ENCODE results near the gene SPTBN1.

Gene SPTBN1

DNA sequence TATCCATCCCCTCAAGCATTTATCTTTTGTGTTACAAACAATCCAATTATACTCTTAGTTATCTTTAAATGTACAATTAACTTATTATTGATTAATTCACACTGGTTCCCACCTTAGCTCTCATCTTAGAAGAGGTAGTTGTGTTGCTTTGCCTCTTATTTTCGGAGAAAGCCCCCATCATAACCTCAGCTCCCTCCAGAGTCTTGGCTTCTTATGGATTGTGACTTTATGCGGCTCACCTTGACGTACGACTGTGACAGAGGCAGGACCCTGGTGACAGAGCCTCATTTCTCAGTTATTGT, 132.9 kb downstream of the SPTBN1 start:
- no peak for TF ChIP-seq GATA2 (IDR thresholded peaks at IDR 0.05; ENCODE audit: low read depth, low read length)
- TF ChIP-seq GATA3 (IDR thresholded peaks at IDR 0.05; ENCODE audit: low read depth, low read length): no peak

DNA sequence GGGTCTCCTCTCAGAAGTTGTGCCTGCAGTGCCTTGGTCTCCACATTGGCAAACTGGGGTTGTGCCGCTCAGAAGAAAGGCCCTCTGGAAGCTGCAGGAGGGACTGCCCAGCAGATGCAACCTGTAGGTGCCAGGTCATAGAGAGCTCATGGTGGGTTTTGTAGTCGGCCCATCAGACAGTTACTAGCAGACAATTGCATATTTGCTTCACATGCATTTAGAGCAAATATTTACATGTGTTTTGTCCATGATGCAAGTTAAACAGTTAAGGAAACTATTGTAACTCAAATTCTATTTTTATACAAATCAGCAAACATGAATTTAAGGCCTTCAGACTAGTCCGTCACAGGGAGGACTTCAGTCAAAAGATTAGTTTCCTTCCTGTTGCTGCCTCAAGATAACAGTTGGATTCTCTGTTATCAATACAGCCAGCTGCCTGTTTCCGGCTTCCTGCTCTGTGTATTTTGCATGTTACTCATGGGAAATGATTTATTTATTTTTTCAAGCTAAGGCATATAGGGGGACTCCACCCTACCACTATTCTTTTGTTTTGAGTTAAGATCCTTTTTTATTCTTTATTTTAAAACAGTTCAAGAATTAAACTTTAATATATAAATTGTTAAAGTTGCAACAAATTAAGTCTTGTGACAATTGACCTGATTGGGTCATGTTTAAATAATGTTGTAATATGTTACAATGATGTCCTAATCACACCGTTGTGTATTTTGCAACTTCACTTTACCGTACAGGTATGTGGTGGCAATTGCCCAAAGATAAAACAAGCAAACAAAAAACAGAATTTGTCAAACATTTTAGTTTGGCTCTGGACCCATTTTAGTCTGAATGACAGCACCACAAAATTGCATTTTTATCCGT, 133.5 kb downstream of the SPTBN1 start:
- TF ChIP-seq GATA3 (IDR thresholded peaks at IDR 0.05; ENCODE audit: low read depth, low read length): no peak
- TF ChIP-seq GATA2 (IDR thresholded peaks at IDR 0.05; ENCODE audit: low read depth, low read length): peak; percentile 40; the same call in 1 of the 2 replicates

- no peak for TF ChIP-seq GATA3 (IDR thresholded peaks at IDR 0.05; ENCODE audit: low read depth, low read length)
- no peak for TF ChIP-seq GATA2 (IDR thresholded peaks at IDR 0.05; ENCODE audit: low read depth, low read length)
Observed at GRCh38 chr2:54590216-54591120, 134.3 kb downstream of the SPTBN1 start.

- TF ChIP-seq GATA3 (IDR thresholded peaks at IDR 0.05; ENCODE audit: low read depth, low read length): no peak
- no peak for TF ChIP-seq GATA2 (IDR thresholded peaks at IDR 0.05; ENCODE audit: low read depth, low read length)
Observed at GRCh38 chr2:54591551-54591950, 135.4 kb downstream of the SPTBN1 start.

DNA sequence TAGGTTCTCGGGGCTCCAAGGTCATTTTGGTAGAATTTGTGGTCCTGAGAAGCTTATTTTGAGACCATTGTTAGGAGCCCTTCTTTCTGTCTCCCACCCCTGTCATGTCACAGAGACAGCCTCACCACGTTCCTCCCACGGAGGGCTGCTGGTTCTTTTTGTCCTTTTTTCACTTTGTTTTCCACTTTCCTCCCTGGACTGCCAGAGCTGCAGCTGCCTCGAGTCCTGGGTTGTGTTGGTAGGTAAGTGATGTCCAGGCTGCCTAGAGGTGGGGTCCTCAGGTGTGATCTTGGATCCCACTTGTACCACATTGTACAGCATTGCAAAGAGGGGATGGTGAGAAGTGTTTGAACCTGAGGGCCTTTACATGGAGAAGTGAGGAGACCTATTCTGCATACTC, 137.1 kb downstream of the SPTBN1 start:
- no peak for TF ChIP-seq GATA3 (IDR thresholded peaks at IDR 0.05; ENCODE audit: low read depth, low read length)

GRCh38 chr2:54594048-54594447, 137.9 kb downstream of the SPTBN1 start:
- TF ChIP-seq GATA3 (IDR thresholded peaks at IDR 0.05; ENCODE audit: low read depth, low read length) (no peak), GATA2 (IDR thresholded peaks at IDR 0.05; ENCODE audit: low read depth, low read length) (no peak)

DNA sequence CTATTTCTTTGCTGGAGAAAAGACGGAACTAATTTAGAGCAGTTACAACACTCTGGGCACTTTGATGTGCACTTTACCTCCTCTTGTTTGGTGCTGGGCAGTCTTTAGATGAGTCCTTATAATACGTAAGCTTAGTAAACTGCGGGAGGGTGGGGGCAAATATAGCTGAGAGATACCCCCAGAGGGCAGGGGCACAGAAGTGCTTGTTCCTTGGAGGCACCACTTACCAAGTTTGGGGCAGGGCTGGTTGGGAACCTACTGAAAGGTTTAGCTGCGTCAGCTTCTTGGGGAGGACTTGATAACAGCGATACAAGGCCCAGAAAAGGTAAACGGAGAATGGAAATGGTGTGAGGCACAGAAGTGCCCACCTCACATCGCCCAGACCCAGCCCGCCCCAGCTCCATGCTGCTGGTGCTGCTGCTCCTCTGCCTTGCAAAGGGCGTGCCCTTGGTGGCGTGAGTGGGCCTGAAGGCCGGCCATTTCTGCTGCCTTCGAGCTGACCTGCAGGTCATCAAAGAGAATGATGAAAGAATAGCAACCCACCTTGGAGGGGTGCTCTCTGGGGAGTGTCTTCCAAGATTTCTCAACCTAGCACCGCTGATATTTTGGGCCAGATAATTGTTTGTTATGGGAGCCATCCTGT, 139.2 kb downstream of the SPTBN1 start:
- no peak for TF ChIP-seq GATA3 (IDR thresholded peaks at IDR 0.05; ENCODE audit: low read depth, low read length)
- no peak for TF ChIP-seq GATA2 (IDR thresholded peaks at IDR 0.05; ENCODE audit: low read depth, low read length)

DNA sequence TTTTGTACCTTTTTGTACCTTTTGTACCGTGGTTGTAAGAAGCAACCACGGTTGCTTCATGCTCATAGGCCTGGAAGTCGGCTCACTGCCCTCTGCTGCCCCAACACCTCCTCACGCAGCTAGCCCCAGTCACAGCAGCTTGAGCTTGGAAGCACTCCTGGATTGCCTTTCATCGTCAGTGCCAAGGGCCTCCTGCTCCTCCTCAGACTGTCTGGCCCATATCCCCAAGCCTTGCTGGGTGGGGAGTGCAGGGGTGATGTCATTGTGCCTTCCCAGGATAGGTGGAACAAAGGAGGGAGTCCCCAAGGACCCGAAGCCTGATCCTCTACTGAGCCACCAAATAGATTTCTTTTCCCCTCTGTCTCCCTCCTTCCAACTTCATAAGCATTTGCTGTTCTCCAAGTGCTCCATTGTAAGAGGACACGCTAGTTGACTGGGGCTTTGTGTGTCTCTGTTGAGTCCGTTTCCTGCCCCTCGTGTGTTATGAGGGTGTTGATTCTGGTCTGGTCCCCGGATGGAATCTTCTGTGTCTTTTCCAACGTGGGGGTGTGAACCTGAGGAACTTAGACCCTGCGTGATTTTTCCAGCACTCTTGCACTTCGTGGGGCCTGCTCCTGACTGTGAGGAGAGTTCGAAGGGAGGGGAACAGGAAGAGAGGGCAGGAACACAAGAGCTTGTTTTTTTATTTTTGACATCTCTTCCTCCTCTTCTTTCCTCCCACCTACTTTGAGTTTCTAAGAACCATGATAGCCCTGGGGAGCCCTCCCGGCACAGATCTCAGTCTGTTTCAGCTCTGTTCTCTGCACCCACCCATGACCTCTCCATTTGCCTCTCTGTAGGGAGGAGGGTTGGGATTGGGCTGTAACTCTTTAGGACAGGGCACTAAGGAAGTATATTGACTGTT, 140.1 kb downstream of the SPTBN1 start:
- no peak for TF ChIP-seq GATA3 (IDR thresholded peaks at IDR 0.05; ENCODE audit: low read depth, low read length)
- TF ChIP-seq GATA2 (IDR thresholded peaks at IDR 0.05; ENCODE audit: low read depth, low read length): no peak

- TF ChIP-seq GATA3 (IDR thresholded peaks at IDR 0.05; ENCODE audit: low read depth, low read length) (no peak), GATA2 (IDR thresholded peaks at IDR 0.05; ENCODE audit: low read depth, low read length) (no peak)
Observed at GRCh38 chr2:54597153-54597848, 141.2 kb downstream of the SPTBN1 start.

DNA sequence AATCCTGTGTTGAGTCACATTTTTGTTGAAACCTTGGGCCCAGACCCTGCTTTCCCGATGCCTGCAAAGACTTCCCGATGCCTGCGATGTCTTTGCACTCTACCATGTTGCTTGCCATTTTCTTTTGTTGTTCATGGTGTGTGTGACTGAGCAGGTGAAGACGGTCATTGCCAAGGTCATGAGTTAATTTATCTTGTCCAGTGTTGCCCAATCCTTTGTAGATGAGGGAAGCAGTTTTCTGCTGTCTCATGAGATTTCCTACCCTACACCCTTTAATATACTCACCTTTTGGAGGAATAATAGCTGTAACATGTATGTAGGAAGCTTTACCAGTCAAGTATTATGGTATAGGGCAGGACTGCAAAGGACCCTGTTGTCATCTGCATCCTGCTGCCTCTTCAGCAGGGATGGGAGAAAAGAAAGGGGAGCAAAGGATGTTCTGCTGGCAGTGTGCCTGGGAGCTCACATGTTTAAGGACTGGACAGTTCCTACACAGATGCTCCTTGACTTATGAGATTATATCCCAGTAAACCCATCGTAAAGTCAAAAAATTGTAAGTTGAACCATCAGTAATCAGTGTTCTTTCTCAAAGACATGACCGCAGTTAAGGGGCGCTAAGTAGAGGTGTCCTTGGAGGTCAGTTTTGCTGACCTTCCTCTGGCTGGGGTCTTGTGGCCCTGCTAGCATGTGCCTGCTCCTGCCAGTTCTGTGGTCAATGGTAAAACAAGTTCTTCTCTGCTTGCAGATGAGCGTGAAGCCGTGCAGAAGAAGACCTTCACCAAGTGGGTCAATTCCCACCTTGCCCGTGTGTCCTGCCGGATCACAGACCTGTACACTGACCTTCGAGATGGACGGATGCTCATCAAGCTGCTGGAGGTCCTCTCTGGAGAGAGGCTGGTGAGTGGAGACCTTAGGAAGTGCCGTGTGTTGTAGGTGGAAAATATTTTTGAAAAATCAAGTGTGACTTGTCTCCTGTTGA, 142.5 kb downstream of the SPTBN1 start:
- no peak for TF ChIP-seq GATA3 (IDR thresholded peaks at IDR 0.05; ENCODE audit: low read depth, low read length)
- no peak for TF ChIP-seq GATA2 (IDR thresholded peaks at IDR 0.05; ENCODE audit: low read depth, low read length)

DNA sequence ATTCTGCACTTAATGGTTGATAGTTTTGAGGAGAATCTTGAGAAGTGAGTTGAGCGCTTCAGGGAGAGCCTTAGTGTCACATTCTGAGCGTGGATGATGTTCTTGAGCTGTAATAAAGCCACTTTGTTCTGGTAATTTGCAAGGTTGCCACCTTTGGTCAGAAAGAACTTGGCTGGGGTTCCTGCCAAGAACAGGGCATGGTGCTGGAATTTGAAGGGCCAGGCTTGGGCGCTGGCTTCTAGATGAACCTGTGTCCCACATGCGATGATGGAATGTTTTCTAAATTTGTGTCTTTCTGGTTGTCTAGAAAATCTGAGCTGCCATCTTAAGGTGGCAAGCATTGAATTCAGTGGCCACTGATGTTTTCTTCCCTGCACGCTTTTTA, 143.2 kb downstream of the SPTBN1 start:
- TF ChIP-seq GATA2 (IDR thresholded peaks at IDR 0.05; ENCODE audit: low read depth, low read length) (no peak), GATA3 (IDR thresholded peaks at IDR 0.05; ENCODE audit: low read depth, low read length) (no peak)

DNA sequence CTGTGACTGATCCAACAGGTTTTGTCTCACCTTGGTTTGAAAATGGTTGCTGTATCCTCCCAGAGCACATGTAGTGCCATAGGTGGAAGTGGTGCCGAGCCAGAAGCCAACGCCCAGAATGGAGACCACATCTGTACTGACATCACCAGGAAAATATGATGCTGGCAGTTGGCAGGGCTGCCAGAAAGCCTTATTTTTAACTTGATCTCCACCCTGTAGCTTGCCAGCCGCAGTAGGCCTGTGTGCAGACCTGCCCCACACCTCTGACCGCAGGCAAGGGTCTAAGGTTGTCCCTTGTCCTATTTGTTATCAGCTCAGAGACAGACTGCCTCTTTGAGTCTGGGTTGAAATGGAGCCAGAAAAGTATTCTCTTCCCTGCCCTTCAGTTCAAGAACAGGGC, 143.8 kb downstream of the SPTBN1 start:
- TF ChIP-seq GATA2 (IDR thresholded peaks at IDR 0.05; ENCODE audit: low read depth, low read length): no peak
- TF ChIP-seq GATA3 (IDR thresholded peaks at IDR 0.05; ENCODE audit: low read depth, low read length): no peak

Measured in SH-SY5Y (cell line).